NCI-H2227 treated with DMSO at 0.1 percent for 48 hours (cell line): ENCODE results near the gene FMN1.

Experiments used
- DNase-seq: peaks from one replicate; lab custom pipeline; 2025; lab: John Stamatoyannopoulos, UW

FMN1 gene

DNA sequence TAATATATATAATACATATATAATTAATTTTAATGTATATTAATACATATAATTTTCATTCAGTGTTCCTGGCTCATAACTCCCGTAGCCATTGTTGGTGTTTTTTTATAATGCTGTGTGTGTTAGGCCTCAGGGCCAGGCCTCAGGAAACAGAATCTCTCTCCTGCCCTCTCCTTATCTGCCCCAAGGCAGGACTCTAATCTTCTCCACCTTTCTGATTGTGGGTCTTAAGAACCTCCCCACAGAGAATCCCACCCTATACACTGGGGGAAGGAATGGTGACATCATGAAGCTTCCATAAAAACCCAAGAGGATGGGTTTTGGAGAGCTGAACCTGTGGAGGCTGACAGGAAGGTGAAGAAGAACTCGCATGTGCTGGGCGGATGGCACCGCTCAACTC lies 4.0 kb upstream of the FMN1 start:
- DNase-seq: no peak

DNA sequence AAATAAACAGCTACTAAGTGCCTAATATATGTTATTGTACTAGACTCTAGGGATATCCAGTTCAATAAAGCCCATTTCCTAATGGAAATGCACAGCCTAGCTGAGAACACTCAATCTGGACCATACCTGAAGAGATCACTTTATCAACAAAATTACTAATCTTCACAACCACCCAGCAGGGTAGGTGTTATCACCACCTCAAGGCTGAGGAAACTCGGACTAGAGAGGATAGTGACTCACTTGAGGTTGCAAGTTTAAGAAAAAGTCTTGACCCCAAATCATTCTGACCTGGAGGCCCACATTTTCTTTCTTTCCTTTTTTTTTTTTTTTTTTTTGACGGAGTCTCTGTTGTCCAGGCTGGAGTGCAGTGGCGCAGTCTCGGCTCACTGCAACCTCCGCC lies 3.1 kb upstream of the FMN1 start:
- no peak for DNase-seq

DNA sequence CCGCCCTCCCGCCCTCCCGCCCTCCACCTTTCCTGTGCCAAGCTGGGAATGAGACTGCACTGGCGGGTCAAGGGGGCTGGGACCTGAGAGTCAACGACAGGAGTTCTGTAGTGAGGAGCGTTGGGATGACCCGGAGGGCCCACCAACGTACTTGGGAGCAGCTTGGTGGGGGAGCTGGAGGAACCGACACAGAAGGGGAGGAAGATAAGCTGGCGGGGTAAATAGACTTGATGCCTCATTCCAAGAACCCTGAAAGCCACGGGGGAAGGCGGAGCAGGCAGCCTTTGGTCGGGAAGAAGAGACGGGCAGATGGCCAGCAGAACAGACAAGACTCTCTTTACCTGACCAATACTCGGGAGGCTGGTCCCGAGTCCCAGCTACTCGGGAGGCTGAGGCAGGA lies 277 bp downstream of the FMN1 start:
- DNase-seq: no peak

DNA sequence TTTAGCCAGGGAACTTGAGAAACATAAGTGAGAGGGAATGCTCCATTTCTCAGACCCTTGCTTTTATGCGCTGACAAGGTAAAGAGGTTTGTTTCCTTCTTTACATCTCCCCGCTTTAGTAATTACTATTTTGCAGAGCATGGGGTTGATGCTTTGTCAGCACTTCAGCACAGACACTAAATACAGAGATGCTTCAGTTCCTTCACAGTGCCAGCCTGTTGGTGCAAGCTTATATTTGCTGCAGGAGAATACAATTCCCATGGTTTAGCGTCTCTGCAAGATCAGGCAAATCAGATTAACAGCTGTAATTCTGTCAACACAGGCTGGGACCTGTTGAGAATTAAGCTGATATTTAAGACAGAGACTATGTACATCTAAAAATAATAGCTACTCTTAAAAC lies 2.9 kb downstream of the FMN1 start:
- DNase-seq: no peak

DNA sequence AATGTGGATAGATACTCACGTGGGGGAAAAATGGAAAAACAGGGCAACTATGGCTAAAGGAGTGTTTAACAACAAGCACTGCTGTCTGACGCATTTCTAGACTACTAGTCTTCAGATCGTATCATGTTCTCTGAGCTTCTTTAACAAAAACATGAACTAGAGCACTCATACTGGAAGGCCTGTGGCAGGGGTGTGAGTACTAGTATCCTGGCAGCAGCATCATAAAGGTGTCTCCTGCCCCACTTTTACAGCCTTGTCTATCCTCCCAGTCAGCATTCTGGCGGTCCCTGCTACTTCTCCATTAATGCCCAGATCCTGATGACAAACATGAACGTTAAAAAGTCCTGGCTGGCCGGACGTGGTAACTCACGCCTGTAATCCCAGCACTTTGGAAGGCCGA lies 4.0 kb downstream of the FMN1 start:
- DNase-seq: no peak

DNA sequence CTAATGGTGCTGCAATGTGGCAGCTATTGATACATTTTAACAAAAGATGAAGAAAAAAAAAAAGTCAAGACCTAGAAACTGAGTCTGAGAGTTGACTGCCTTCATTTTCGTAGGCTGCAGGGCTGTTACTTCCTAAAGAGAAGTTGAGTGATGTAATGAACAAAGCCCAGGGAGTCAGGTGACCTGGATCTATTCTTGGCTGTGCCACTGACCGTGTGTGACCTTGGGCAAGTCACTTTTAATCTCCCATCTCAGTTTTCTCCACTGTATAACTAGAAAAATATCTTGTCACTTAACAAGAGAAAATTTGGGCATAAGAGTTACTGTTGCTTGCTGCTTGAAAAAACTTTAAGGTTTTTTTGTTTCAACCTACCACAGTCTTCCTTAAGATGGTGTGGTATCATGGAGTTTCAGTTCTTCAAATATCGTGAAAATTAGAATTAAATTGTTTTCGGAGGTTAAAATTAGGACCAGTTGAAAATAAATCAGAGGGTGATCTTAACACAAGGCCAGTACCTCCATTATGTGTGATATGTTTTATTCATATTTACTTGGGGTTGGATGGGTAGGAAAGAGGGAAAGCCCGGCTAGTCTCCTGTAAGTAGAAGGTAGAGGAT lies 5.8 kb downstream of the FMN1 start:
- no peak for DNase-seq

DNA sequence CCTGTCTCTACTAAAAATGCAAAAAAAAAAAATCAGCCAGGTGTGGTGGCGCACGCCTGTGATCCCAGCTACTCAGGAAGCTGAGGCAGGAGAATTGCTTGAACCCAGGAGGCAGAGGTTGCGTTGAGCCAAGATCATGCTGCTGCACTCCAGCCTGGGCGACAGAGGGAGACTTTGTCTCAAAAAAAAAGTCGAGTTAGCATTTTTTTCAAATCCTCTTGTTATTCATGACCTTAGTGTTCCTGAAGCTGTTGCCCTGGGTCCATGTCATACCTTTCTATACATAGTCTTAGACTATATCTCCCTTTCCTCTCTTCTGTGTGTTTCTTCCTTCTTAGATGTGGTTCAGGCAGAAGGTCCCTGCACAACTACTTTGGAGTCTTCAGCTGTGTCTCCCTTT lies 6.4 kb downstream of the FMN1 start:
- no peak for DNase-seq

DNA sequence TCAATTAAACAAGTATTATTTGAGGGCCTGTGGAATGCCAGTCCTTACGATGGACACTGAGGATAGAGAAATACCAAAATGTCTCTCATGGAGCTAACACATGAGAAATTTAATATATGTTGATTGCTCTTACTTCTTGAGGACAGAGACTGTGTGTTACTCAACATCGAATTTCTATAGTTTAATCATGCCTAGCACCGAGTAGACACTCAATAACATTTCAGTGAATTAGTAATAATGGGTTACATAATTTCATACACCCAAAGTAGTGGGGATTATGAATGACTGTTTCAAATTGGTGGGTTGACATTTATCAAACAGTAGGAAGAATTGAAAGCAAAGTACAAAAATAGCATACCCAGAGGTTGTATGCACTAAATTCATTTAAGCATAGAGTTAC lies 11.2 kb downstream of the FMN1 start:
- no peak for DNase-seq

DNA sequence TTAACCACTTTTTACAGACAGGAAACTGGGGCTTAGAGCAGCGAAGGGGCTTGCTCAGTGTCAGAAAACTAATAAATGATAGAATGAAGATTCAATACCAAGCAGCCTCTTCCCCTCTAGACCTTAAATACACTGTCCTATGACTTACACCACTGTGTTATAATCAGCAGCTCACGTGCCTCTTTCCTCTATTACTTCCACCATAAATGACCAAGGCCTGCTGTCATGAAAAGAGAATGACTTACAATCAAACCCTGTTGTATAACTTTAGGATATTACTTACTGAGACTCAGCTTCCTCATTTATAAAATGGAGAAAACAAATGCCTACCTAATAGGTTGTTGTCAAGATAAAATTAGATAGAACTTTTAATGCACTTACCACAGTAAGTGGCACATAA lies 11.6 kb downstream of the FMN1 start:
- no peak for DNase-seq

DNA sequence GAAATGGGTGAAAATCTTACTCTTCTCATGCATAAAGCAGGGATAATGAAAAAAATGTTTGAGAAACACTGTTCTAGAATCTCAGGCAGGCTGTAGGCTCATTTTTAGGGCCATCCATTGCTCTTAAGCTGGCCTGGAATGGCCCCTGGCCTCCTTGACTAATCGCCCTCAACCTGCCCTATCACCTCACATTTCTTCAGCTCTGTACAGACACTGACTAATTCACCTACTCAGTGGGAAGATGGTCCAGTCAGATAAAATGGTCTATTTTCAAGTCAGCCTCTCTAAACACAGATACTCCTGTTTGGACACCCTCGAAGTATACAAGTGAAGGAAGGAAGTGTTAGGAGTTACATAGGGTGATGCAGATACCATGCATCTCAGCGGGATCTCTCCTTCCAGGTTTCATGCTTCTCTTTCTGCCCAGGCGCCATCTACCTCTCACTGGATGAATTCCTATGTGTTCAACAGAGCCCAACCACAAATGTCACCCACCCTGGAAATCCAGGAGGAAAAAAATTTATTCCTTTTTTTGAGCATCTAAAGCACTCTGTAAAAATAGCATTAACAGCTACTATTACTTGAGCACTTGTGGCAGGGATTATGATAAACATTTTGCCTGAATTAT lies 12.1 kb downstream of the FMN1 start:
- no peak for DNase-seq

DNA sequence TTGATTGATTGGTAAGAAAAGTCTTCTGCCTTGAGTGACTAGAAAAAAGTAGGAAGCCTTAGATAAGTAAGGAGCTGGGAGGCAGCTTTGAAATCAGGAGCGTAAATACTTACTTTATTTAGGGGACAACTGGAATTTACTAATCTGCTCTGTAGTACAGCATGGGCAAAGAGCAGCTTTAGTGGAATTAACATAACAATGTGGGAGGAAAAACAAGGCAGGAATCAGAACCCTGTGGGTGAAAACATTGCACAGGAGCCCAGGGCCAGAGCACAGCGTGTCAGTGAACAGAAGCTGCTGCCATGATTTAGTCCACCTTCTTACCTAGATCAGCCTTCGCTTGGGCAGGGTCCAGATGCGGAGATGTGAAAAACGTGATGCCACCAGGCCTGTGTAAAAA lies 14.6 kb downstream of the FMN1 start:
- no peak for DNase-seq

DNA sequence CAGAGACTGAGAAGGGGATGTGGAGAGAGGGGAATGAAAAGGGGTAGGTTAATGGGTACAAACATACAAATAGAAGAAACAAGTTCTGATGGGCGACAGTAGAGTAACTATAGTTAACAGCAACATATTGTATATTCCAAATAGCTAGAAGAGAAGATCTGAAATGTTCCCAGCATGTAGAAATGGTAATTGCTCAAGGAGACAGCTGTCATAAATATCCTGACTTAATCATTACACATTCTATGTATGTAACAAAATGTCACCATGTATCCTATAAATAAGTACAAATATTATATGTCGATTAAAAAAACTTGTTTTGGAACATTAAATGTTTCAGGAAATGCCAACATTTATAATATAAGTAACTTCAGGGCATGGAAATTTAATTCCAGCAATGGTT lies 23.3 kb downstream of the FMN1 start:
- DNase-seq: no peak

DNA sequence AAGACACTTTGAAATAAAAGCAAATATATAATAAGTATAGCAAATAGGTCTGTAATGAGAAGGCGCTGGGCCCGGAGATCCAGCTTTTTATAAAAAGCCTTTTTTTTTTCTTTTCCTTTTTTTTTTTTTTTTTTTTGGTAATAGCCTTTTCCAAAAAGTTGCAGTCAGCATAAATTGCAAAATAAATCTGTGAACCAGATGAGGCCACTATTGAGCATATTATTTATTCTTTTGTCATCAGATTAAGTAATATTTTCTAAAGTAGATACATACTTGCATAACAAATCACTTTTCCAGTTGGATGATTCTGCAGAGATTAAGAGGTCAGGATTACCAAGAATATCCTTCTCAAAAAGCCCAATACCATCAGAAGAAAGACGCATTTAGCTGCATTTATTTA lies 24.9 kb downstream of the FMN1 start:
- DNase-seq: no peak

DNA sequence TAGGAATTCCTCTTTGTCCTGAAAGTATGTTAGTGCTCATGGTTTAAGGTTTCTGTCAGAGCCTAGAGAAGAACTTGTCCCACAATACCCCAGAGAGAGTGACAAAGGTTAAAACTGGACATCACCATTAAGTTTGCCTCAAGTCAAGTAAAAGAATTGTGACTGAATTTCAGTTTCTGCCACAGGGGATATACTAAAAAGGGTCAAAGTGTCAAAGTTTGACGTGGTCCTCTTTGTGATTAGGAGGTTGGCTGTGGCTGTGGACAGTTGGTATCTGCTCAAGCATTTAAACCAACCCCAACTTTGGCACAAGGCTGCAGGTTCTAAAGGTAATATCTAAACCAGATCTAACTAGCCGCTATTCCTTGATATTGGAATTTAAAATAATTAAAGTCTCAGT lies 26.1 kb downstream of the FMN1 start:
- DNase-seq: no peak

DNA sequence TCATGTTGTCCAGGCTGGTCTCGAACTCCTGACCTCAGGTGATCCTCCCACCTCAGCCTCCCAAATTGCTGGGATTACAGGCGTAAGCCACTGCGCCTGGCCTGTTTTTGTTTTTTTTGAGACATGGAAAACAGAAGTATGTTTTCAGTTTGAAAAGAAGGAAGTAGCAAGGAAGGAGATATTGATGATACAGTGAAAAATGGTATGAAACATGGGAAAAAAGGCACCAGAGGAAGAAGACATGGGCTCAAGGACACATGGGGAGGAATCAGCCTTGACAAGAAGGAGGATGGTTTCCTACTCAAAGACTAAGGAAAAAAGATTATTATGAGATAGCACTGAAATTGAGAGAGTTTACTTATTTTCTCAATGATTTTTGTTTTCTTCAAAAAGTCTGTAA lies 30.7 kb downstream of the FMN1 start:
- no peak for DNase-seq

DNA sequence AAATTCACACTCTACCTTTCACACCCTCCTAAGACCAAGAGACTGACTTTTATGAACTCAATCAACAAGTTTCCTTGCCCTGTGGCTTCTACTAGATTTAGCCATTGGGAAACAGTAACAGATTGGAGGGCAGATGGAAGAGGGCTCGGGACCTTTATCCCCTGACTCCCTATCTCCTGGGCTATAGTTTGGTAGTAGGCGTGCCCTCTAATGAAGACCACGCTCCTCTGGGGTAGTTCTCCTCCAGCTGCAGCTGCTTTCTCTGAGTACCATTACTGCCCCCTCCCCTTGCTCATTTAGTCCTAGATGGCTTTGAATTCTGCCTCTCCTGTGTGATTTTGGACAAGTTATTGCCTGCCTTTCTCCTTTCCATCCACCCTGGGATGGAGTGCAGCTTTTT lies 33.3 kb downstream of the FMN1 start:
- peak; percentile 21 for DNase-seq

DNA sequence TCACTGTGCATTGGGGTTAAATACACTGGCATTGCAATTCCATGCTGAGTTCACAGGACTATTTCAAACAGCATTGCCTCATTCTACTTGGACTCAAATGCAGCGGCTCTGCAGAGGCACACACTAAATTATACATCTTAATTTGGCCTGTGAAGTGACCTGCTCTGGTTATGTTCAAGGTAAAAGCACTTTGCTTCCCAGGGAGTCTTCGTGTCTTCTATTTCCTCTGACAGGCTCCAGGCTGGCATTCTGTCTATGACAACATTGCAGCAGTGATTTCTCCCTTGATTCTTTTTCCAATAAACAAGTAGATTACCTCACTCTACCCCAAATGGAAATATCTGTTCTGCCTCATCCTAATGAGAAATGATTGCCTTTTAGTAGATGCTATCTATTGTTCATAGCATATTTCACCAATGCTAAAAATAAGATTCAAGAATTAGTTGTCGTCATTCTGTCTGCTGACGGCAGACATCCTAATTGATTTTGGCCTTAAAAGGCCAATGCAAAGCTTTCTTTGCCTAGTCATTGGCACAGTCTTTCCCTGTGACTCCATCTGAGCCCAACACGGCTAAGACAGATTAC lies 33.8 kb downstream of the FMN1 start:
- peak; percentile 76 for DNase-seq

DNA sequence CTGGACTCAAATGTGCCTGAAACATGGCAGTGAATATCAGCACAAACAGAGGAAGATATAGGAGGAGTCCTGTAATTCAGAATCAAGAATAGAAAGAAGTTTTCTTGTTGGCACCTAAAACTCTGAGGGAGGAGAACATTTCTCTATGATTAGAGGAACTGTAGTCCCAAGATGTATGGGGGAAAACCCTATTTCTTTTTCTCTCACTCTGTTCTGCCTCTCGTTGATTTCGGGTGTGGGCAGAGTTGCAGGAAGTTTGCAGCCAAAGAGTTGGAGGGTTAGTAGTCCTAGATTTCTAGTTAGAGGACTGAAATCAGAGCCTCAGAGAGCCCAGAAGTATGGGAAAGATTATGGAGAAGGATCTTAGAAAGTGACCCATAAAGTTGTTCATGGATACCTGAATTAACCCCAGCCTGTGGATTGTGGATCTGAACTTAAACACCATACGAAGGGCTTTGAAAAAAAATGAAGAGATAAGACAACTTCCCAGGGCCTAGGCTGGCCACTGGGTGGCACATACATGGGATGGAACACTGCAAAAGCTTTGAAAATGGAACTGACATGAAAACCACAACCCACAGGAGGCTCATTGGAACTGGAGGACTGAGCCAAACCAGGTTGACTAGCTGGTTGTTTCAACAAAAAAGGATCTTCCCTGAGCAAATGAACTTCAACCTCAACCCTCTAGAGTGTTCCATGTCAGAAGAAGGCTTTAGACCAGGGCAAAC lies 34.6 kb downstream of the FMN1 start:
- DNase-seq: no peak

DNA sequence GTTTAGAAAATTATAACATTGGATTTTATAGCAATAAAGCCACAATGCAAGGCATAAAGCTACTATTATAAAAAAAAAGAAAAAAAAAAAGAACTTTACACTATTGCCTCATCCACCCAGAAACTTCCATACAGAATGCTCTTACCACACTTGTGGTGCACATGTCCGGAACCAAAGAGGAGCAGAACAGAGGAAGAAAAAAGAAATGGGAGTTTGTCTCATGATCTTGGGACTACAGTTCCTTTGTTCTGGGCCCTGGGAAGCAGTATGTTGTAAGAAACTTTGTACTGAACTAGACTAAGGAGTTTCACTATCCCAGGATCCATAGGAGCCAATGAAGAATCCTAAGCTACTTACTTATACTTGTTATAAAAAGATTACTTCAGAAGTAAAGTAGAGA lies 36.1 kb downstream of the FMN1 start:
- no peak for DNase-seq

DNA sequence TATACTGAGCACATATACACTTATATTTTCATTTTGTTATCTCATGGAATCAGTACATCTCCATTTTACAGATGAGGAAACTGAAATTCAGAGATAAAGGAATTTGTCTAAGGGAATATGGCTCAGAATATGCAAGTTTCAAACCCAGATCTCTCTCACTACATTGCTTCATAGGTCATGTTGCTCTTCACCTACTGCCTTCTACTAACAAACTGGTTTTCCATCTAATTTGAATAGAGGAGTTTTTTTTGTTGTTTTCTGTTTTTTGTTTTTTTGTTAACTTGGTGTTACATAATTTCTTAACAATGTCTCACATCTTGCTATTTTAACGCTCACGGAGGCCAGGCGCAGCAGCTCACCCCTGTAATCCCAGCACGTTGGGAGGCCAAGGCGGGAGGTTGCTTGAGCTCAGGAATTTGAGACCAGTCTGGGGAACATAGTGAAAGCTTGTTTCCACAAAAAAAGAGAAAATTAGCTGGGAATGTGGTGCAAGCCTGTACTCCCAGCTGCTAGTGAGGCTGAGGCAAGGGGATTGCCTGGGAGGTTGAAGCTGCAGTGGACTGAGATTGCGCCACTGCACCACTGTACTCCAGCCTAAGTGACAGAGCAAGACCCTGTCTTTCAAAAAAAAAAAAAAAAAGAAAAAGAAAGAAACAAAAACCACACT lies 37.0 kb downstream of the FMN1 start:
- DNase-seq: no peak

DNA sequence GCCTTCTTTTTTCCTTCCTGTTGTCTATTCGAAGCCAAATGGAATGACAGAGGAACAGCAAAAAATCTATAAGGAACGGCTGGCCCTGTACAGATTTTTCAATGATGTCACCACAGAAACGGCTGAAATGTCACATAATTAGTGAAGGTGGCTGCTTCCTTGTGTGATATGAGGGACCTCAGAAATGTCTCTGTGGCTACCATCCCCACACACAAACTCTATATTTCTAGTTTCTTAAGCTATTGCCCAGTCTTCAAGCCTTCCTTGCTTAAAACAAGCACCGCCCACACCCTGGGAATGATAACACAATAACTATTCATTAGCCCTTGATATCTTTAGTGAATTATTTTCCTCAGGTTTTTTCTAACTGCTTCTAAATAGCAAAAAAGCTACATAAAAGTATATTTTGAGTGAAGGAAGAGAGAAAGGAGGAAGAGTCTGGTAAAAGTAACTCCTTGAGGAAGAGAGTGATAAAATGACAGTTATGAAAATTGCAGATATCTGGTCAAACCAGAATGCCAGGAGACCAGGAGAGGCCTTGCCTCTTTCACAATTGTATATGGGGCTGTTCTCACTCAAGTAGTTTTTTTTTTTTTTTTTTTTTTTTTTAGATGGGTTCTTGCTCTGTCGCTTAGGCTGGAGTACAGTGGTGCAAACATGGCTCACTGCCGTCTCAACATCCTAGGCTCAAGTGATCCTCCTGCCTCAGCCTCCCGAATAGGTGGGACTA lies 38.7 kb downstream of the FMN1 start:
- no peak for DNase-seq
